Mesenchymal stem cell (in vitro differentiated cells and primary cell): Measurements from ENCODE around the gene NCKAP1.

ENCODE experiments used
- DNase-seq: peaks from one replicate; pipeline ENCODE4 v3.0.0-alpha.2; 2013
- H2AFZ ChIP-seq: one replicate; pipeline ENCODE4 v1.6.1; 2013; ENCODE audit warnings: low read depth, mild to moderate bottlenecking, control low read depth, inconsistent platforms, low read length, moderate library complexity
- H2AK5ac ChIP-seq: 2 replicates; pipeline ENCODE4 v1.6.1; 2013; ENCODE audit warnings: low read length, moderate library complexity, mild to moderate bottlenecking, inconsistent platforms; ENCODE audit not compliant: severe bottlenecking
- H2BK120ac ChIP-seq: one replicate; pipeline ENCODE4 v1.6.1; 2013; ENCODE audit warnings: low read depth, mild to moderate bottlenecking, inconsistent platforms, low read length, moderate library complexity
- H2BK12ac ChIP-seq, 2 experiments: one replicate each; pipeline ENCODE4 v1.6.1; 2013; ENCODE audit warnings: inconsistent platforms in 2 of 2, low read length in 2 of 2, mild to moderate bottlenecking in 2 of 2, moderate library complexity in 2 of 2, control low read depth in 1 of 2
- H2BK15ac ChIP-seq: one replicate; pipeline ENCODE4 v1.6.1; 2013; ENCODE audit warnings: mild to moderate bottlenecking, low read depth, inconsistent platforms; ENCODE audit not compliant: poor library complexity, severe bottlenecking
- H2BK5ac ChIP-seq: 2 replicates; pipeline ENCODE4 v1.6.1; 2013; ENCODE audit warnings: low read depth, mild to moderate bottlenecking, low read length, control low read depth, inconsistent platforms; ENCODE audit not compliant: poor library complexity, severe bottlenecking
- H3K14ac ChIP-seq, 2 experiments: one replicate each; pipeline ENCODE4 v1.6.1; 2013; ENCODE audit warnings: inconsistent platforms in 2 of 2, low read length in 2 of 2, control low read depth in 1 of 2, mild to moderate bottlenecking in 1 of 2, moderate library complexity in 1 of 2
- H3K18ac ChIP-seq, 2 experiments: one replicate each; pipeline ENCODE4 v1.6.1; 2013; ENCODE audit warnings: inconsistent platforms in 2 of 2, low read length in 2 of 2, control low read depth in 1 of 2, low read depth in 1 of 2, mild to moderate bottlenecking in 1 of 2
- H3K23ac ChIP-seq, 2 experiments: one replicate each; pipeline ENCODE4 v1.6.1; 2013; ENCODE audit warnings: inconsistent platforms in 2 of 2, low read length in 2 of 2, mild to moderate bottlenecking in 2 of 2, moderate library complexity in 2 of 2, control low read depth in 1 of 2
- H3K27ac ChIP-seq: 2 replicates; pipeline ENCODE4 v1.5.1; 2013; ENCODE audit warnings: mild to moderate bottlenecking, moderate library complexity, low read length, control low read depth, inconsistent platforms; ENCODE audit not compliant: poor library complexity, severe bottlenecking
- H3K27me3 ChIP-seq, 2 experiments: 2 replicates each; pipeline versions ENCODE4 v1.6.1 to v1.7.0; 2013; ENCODE audit warnings: low read length in 2 of 2, mild to moderate bottlenecking in 2 of 2, moderate library complexity in 2 of 2, control low read depth in 1 of 2, inconsistent platforms in 1 of 2; ENCODE audit not compliant: control insufficient read depth in 1 of 2, insufficient read depth in 1 of 2
- H3K36me3 ChIP-seq, 2 experiments: 2 replicates each; pipeline versions ENCODE4 v1.6.1 to v1.7.0; 2013; ENCODE audit warnings: low read length in 2 of 2, control low read depth in 1 of 2, inconsistent platforms in 1 of 2, low read depth in 1 of 2, mild to moderate bottlenecking in 1 of 2; ENCODE audit not compliant: insufficient read depth in 2 of 2, control insufficient read depth in 1 of 2
- H3K4ac ChIP-seq, 2 experiments: one replicate each; pipeline ENCODE4 v1.6.1; 2013; ENCODE audit warnings: inconsistent platforms in 2 of 2, low read length in 2 of 2, mild to moderate bottlenecking in 2 of 2, moderate library complexity in 2 of 2, control low read depth in 1 of 2, low read depth in 1 of 2
- H3K4me1 ChIP-seq: 2 replicates; pipeline ENCODE4 v1.6.1; 2013; ENCODE audit warnings: low read depth, low read length, control low read depth; ENCODE audit not compliant: control insufficient read depth, insufficient read depth
- H3K4me2 ChIP-seq: 2 replicates; pipeline ENCODE4 v1.6.1; 2013; ENCODE audit warnings: low read length, mild to moderate bottlenecking, inconsistent platforms; ENCODE audit not compliant: poor library complexity, severe bottlenecking
- H3K4me3 ChIP-seq, 2 experiments: 2 replicates each; pipeline versions ENCODE4 v1.5.1 to v1.7.0; 2013; ENCODE audit warnings: low read length in 2 of 2, mild to moderate bottlenecking in 2 of 2, control low read depth in 1 of 2, low read depth in 1 of 2; ENCODE audit not compliant: insufficient read depth in 1 of 2
- H3K79me1 ChIP-seq: replicated peaks from 2 replicates; pipeline ENCODE4 v1.6.1; 2013; ENCODE audit warnings: mild to moderate bottlenecking, control low read depth, low read length, inconsistent platforms; ENCODE audit not compliant: poor library complexity, severe bottlenecking
- H3K9ac ChIP-seq: 2 replicates; pipeline ENCODE4 v1.7.0; 2013; ENCODE audit warnings: mild to moderate bottlenecking, low read length, moderate library complexity
- H3K9me3 ChIP-seq: 2 replicates; pipeline ENCODE4 v1.7.0; 2013; ENCODE audit warnings: mild to moderate bottlenecking, low read length; ENCODE audit not compliant: control insufficient read depth
- H4K8ac ChIP-seq: one replicate; pipeline ENCODE4 v1.6.1; 2013; ENCODE audit warnings: inconsistent platforms, mild to moderate bottlenecking, low read length, moderate library complexity
- H4K91ac ChIP-seq: one replicate; pipeline ENCODE4 v1.6.1; 2013; ENCODE audit warnings: mild to moderate bottlenecking, low read length, inconsistent platforms
- WGBS: methylation state at CpG from one replicate; pipeline ENCODE4 v1.1.7; 2013; ENCODE audit warnings: mixed read lengths; 5-methylcytosine and 5-hydroxymethylcytosine counted together

NCKAP1 gene

DNA sequence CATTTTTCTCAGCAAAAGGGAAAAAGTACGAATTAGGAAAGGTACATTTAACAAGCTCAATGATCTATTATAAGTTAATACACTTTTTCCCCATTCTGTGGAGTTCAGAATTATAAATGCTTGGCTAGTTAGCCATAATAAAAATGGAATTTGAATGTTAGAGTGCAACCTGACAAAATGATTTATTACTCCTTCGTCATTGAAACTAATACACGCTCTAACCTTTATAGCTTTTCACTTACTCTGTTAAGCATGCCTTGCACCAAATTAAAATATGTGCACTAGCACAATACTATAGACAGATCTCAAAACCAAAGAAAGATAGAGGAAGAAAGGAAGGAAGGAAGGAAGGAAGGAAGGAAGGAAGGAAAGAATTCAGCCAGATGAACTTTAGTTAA is 125.7 kb downstream of the NCKAP1 start:
- Histone ChIP-seq H2BK15ac (no peak overlapping the region), H3K27ac (no peak overlapping the region), H3K4me2 (no peak overlapping the region), H2AK5ac (no peak overlapping the region), H2BK12ac (no peak overlapping the region), H2BK5ac (no peak overlapping the region), H3K23ac (no peak overlapping the region), H4K91ac (no peak overlapping the region), H3K4me1 (peaks cover 6% of the 10 kb centered on the region), H3K79me1 (peaks cover 9% of the 10 kb centered on the region), H2BK120ac (no peak overlapping the region), H3K18ac (no peak overlapping the region), H3K4ac (no peak overlapping the region), H3K4me3 (no peak overlapping the region), H4K8ac (no peak overlapping the region), H3K27me3 (no peaks in the 10 kb centered on the region), H3K36me3 (peaks cover 2 to 82% of the 10 kb centered on the region in 2 experiments), H3K9me3 (no peaks in the 10 kb centered on the region), H3K14ac (no peak overlapping the region), H3K9ac (no peak overlapping the region), H2AFZ (no peak overlapping the region)
- no peak for DNase-seq
- WGBS, result no CpG with 5 or more reads among the region's 3 CpGs

DNA sequence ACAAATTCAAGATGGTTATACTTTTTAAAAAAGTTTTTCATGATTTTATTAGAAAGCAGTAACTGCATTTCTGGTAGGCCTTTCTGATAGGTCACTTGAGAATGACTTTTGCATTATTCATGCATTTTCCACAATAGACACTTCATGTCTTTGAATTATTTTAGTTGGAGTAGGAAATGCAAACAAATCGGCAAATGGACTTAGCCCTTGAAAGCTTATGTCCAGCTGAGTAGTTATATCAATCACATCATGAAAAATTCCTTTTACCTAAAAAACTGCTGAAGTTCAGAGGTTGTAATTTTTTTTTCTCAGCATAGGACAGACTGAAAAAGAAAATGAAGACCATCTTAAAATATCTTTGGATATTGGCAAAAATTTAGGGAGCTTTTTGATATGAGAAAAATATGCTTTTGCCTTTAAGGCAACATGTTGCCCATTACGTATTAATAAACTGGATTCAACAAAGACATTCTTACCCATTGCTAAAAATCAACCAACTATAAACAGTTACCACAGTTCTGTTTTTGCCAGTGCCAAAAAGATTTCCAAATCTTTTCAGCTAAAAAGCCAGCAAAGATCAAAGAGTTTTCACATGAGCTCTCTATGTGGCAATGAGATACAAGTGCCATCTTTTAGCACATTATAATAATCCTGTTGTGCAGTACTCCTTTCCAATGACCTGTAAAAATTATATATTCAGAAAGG is 126.3 kb downstream of the NCKAP1 start:
- DNase-seq, result no peak
- Histone ChIP-seq H3K4me2 (no peak overlapping the region), H3K9ac (no peak overlapping the region), H2BK12ac (no peak overlapping the region), H2AK5ac (no peak overlapping the region), H3K4me1 (peaks cover 7% of the 10 kb centered on the region), H3K9me3 (no peaks in the 10 kb centered on the region), H3K14ac (no peak overlapping the region), H2BK120ac (no peak overlapping the region), H2BK5ac (no peak overlapping the region), H4K8ac (no peak overlapping the region), H3K27me3 (no peaks in the 10 kb centered on the region), H3K23ac (no peak overlapping the region), H2AFZ (no peak overlapping the region), H3K4ac (no peak overlapping the region), H3K27ac (no peak overlapping the region), H3K4me3 (no peak overlapping the region), H3K36me3 (peaks cover 2 to 76% of the 10 kb centered on the region in 2 experiments), H3K18ac (no peak overlapping the region), H4K91ac (no peak overlapping the region), H2BK15ac (no peak overlapping the region), H3K79me1 (peaks cover 9% of the 10 kb centered on the region)
- WGBS, result 95% methylated on average over 1 of the region's 2 CpGs

DNA sequence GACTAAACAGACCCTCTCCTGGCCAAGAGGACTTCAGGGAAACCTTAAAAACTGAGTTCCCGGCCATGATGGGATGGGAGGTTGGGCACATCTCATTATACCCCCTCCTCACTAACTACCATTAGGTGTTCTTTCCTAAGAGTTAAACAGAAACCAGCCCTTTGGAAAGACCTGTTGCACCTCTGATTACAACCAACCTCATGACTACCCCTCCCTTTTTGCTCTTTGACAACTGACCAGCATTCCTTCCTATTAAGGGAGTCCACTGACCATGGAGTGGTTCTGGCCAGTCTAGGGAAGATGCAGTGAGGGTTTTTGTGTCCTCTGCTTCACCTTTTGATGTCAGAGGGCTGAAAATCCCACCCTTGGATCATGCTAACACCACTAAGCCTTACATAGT is 127.3 kb downstream of the NCKAP1 start:
- H2BK5ac ChIP-seq, result no peak overlapping the region
- peaks cover 7% of the 10 kb centered on the region for H3K4me1 ChIP-seq
- no peak overlapping the region for H3K27ac ChIP-seq
- peaks cover 9% of the 10 kb centered on the region for H3K79me1 ChIP-seq
- no peak overlapping the region for H3K4ac ChIP-seq
- H3K18ac ChIP-seq, result no peak overlapping the region
- H3K4me2 ChIP-seq, result no peak overlapping the region
- no peak overlapping the region for H2BK15ac ChIP-seq
- no peak overlapping the region for H2BK12ac ChIP-seq
- H4K91ac ChIP-seq, result no peak overlapping the region
- no peak for DNase-seq
- H3K4me3 ChIP-seq, result no peak overlapping the region
- H2AK5ac ChIP-seq, result no peak overlapping the region
- no peak overlapping the region for H3K23ac ChIP-seq
- peaks cover 2 to 69% of the 10 kb centered on the region in 2 experiments for H3K36me3 ChIP-seq
- no peak overlapping the region for H3K9ac ChIP-seq
- no peaks in the 10 kb centered on the region for H3K27me3 ChIP-seq
- no peak overlapping the region for H3K14ac ChIP-seq
- H2BK120ac ChIP-seq, result no peak overlapping the region
- WGBS, result 100% methylated on average over 1 of the region's 1 CpG
- H3K9me3 ChIP-seq, result no peaks in the 10 kb centered on the region
- no peak overlapping the region for H4K8ac ChIP-seq
- H2AFZ ChIP-seq, result no peak overlapping the region

DNA sequence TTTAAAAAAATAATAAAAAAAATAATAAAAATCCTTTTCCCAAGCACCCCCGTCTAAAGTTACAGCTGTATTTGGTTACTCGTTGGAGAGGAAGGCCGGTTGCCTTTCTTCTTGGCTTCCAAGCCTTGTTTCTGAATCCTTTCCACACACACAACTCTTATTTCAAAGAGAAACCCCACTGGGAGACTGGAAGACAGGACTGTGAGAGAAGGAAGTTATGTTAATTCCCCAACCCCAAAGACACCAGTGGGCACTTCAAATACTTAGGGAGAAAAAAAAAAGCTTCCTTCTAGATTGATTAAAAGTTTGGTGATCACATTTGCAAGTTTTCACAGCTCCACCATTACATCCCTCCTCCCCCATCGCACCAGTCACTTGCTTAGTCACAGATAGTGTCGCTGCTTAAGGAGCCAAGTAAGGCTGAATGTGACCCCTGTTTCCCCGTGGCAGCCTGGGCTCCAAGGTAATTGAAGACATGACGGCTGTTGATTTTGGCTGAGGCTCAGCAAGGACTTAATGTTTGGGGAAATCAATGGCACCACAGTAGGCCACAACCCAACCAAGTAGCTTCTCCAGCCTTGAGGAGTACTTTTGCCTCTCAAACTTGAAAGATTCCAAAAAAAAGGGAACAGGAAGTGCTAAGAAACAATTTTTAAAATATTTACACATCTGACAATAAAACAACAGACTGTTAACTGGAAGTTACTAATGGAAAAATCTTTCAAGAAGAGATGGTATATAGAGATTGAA is 131.0 kb downstream of the NCKAP1 start:
- Histone ChIP-seq H3K36me3 (peaks cover 2 to 40% of the 10 kb centered on the region in 2 experiments), H3K4me3 (no peak overlapping the region), H2AFZ (no peak overlapping the region), H3K18ac (peak overlapping the region in 1 of 2 experiments; percentile 85), H3K14ac (no peak overlapping the region), H4K91ac (no peak overlapping the region), H3K4ac (no peak overlapping the region), H2AK5ac (no peak overlapping the region), H2BK15ac (no peak overlapping the region), H3K79me1 (peaks cover 5% of the 10 kb centered on the region), H4K8ac (no peak overlapping the region), H3K9ac (no peak overlapping the region), H3K4me2 (no peak overlapping the region), H3K9me3 (no peaks in the 10 kb centered on the region), H3K27ac (no peak overlapping the region), H3K23ac (no peak overlapping the region), H2BK12ac (peak overlapping the region in 1 of 2 experiments; percentile 51), H3K4me1 (peaks cover 3% of the 10 kb centered on the region), H3K27me3 (no peaks in the 10 kb centered on the region), H2BK120ac (no peak overlapping the region), H2BK5ac (no peak overlapping the region)
- DNase-seq, result peak; percentile 13
- 51% methylated on average over 7 of the region's 7 CpGs for whole genome bisulfite sequencing
